Panc1 (cell line): ENCODE results near the gene NSMCE1. TPM values are rescaled to one million over a fixed set of nuclear protein-coding genes. Genes with fewer than 3 reads are reported as not detected.
"Not testable (repeated sequence)": the region's sequence is repeated elsewhere in the genome, so short reads cannot be mapped to it uniquely, and the experiment has no call there.

Experiments
- ATAC-seq: fragments of 200-7000 bp; cut with Tn5 transposase; 2 replicates; pipeline ENCODE4 v1.9.1; 2020; ENCODE audit warnings: mild to moderate bottlenecking, moderate library complexity
- BruUV-seq: library from RNA; stranded (reverse); fragments of 400-500 nt; replicated peaks from 2 replicates; lab custom pipeline; 2021; lab: Mats Ljungman, UMichigan
- CTCF ChIA-PET: fragments of 300-600 bp; sonication (Branson Sonifier 250); formaldehyde crosslinking; loops from one replicate; lab custom pipeline; 2022; ENCODE audit warnings: antibody characterized with exemption; lab: Charles Lee
- POLR2A ChIA-PET: fragments of 300-600 bp; sonication (Branson Sonifier 250); formaldehyde crosslinking; loops from one replicate; lab custom pipeline; 2022; ENCODE audit warnings: antibody characterized with exemption; lab: Charles Lee
- DNase-seq: peaks from one replicate; pipeline ENCODE4 v3.0.0-alpha.2; 2010; ENCODE audit warnings: low read depth, low spot score
- H3K27ac ChIP-seq: 2 replicates; pipeline ENCODE4 v1.5.1; 2011; ENCODE audit warnings: mild to moderate bottlenecking, low read length, inconsistent platforms
- H3K27me3 ChIP-seq: fragments of 200-500 bp; sonication (Bioruptor generic); 2 replicates; pipeline ENCODE4 v1.6.0; 2014; ENCODE audit warnings: low read length, inconsistent platforms; ENCODE audit not compliant: control insufficient read depth, insufficient read depth
- H3K36me3 ChIP-seq: fragments of 200-500 bp; sonication (Bioruptor generic); 2 replicates; pipeline ENCODE4 v1.5.1; 2014; ENCODE audit warnings: inconsistent platforms, mild to moderate bottlenecking, low read length, moderate library complexity; ENCODE audit not compliant: control insufficient read depth, insufficient read depth
- H3K4me1 ChIP-seq: 2 replicates; pipeline ENCODE4 v1.5.1; 2011; ENCODE audit warnings: inconsistent platforms, mild to moderate bottlenecking, low read length, moderate library complexity; ENCODE audit not compliant: control insufficient read depth, insufficient read depth
- H3K4me3 ChIP-seq, 2 experiments: 2 replicates each; pipeline ENCODE4 v1.5.1; 2011 to 2012; ENCODE audit warnings: low read depth in 2 of 2, low read length in 2 of 2, mild to moderate bottlenecking in 2 of 2, inconsistent platforms in 1 of 2, moderate library complexity in 1 of 2
- H3K9me3 ChIP-seq: fragments of 200-500 bp; sonication (Bioruptor generic); 2 replicates; pipeline ENCODE4 v1.5.1; 2014; ENCODE audit warnings: low read depth, mild to moderate bottlenecking, inconsistent platforms, low read length, moderate library complexity; ENCODE audit not compliant: control insufficient read depth, insufficient read depth
- CTCF ChIP-seq: fragments of 450-650 bp; IDR thresholded peaks from 2 replicates; pipeline ENCODE4 v1.5.1; 2017; ENCODE audit warnings: mild to moderate bottlenecking
- POLR2AphosphoS5 ChIP-seq: IDR thresholded peaks from 2 replicates; pipeline ENCODE4 v1.6.1; 2012; ENCODE audit warnings: mild to moderate bottlenecking, low read depth, low read length, moderate library complexity
- REST ChIP-seq, 2 experiments: IDR thresholded peaks; 2 replicates each; pipeline ENCODE4 v1.6.1; 2011 to 2012; ENCODE audit warnings: low read depth in 2 of 2, control low read depth in 1 of 2, low read length in 1 of 2, mild to moderate bottlenecking in 1 of 2, moderate library complexity in 1 of 2; ENCODE audit not compliant: insufficient read depth in 1 of 2
- SIN3A ChIP-seq: IDR thresholded peaks from 2 replicates; pipeline ENCODE4 v1.6.1; 2012; ENCODE audit warnings: low read depth, mild to moderate bottlenecking, low read length, moderate library complexity, borderline replicate concordance; ENCODE audit not compliant: insufficient read depth
- TCF7L2 ChIP-seq: IDR thresholded peaks from 2 replicates; pipeline ENCODE4 v1.6.1; 2011; ENCODE audit warnings: mild to moderate bottlenecking, low read depth, low read length, inconsistent platforms
- in situ Hi-C: cut with HindIII; loops from 2 replicates; pipeline ENCODE4 v1.10.0; 2016; ENCODE audit warnings: low sequenced_read_pairs, low pct_unique_long_range_greater_than_20kb
- intact Hi-C: fragments of 100-400 bp; cut with micrococcal nuclease; formaldehyde crosslinking; loops from one replicate; pipeline ENCODE4 v1.10.0; 2022; ENCODE audit not compliant: unreplicated experiment
- total RNA-seq: library from RNA; stranded (reverse); gene quantifications from one replicate; pipeline ENCODE4 v1.2.1, GENCODE V29; 2021; ENCODE audit not compliant: unreplicated experiment

The NSMCE1 gene
- total RNA-seq, 1 experiment from 2014 or later = 48.2 TPM

- no peaks in the 10 kb centered on the region for H3K36me3 ChIP-seq
- intact Hi-C loops (no loop called here), in situ Hi-C loops (no loop called here)
- no peak for TF ChIP-seq CTCF
- no peak for TF ChIP-seq POLR2AphosphoS5
- no peak for TF ChIP-seq SIN3A
- no peak for TF ChIP-seq REST (IDR thresholded peaks at IDR 0.05; ENCODE audit: insufficient read depth in 1 of 2, low read depth in 2 of 2, low read length in 1 of 2)
- no peak for TF ChIP-seq TCF7L2
- POLR2A ChIA-PET = no interaction called here
- CTCF ChIA-PET = no interaction called here
- no peaks in the 10 kb centered on the region for H3K9me3 ChIP-seq
- DNase-seq (no peak), ATAC-seq (no peak)
- H3K27ac ChIP-seq = no peak overlapping the region
- H3K27me3 ChIP-seq = no peaks in the 10 kb centered on the region
- no peak overlapping the region for H3K4me3 ChIP-seq
- BruUV-seq = no TSS peak
- peaks cover 7% of the 10 kb centered on the region; the same call in 1 of the 2 replicates for H3K4me1 ChIP-seq
Measured at GRCh38 chr16:27273670-27274423, 5.3 kb upstream of the NSMCE1 start.

- in situ Hi-C loops (no loop called here), intact Hi-C loops (no loop called here)
- DNase-seq = no peak
- ChIA-PET CTCF (no interaction called here), POLR2A (no interaction called here)
- no peak overlapping the region for H3K4me3 ChIP-seq
- H3K9me3 ChIP-seq = no peaks in the 10 kb centered on the region
- BruUV-seq = no TSS peak
- TF ChIP-seq POLR2AphosphoS5 (no peak), TCF7L2 (no peak), REST (IDR thresholded peaks at IDR 0.05; ENCODE audit: insufficient read depth in 1 of 2, low read depth in 2 of 2, low read length in 1 of 2) (no peak), SIN3A (no peak), CTCF (no peak)
- no peaks in the 10 kb centered on the region for H3K27me3 ChIP-seq
- peaks cover 7% of the 10 kb centered on the region; the same call in 1 of the 2 replicates for H3K4me1 ChIP-seq
- H3K27ac ChIP-seq = no peak overlapping the region
- no peak for ATAC-seq
- H3K36me3 ChIP-seq = no peaks in the 10 kb centered on the region
Measured at GRCh38 chr16:27273330-27273669, 4.7 kb upstream of the NSMCE1 start.

- H3K27me3 ChIP-seq, POLR2A ChIA-PET, H3K4me1 ChIP-seq, CTCF ChIA-PET, H3K27ac ChIP-seq, ATAC-seq, intact Hi-C loops, H3K9me3 ChIP-seq, in situ Hi-C loops, DNase-seq, H3K4me3 ChIP-seq, BruUV-seq, H3K36me3 ChIP-seq: not testable (repeated sequence)
Measured at GRCh38 chr16:27272697-27273096, 4.1 kb upstream of the NSMCE1 start.
